Esophagus (tissue), 2 donors: Measurements from ENCODE around the gene MDM4. TPM values are rescaled to one million over a fixed set of nuclear protein-coding genes. Genes with fewer than 3 reads are reported as not detected.

Experiments
- H3K27ac ChIP-seq, 2 donors: one replicate each; pipeline ENCODE4 v1.5.1; 2013; ENCODE audit warnings: low read depth in 2 of 2, mild to moderate bottlenecking in 2 of 2, inconsistent platforms in 1 of 2, low read length in 1 of 2, moderate library complexity in 1 of 2
- H3K27me3 ChIP-seq, 2 donors: one replicate each; pipeline ENCODE4 v1.6.1; 2013; ENCODE audit warnings: low read length in 2 of 2, control low read depth in 1 of 2, mild to moderate bottlenecking in 1 of 2; ENCODE audit not compliant: insufficient read depth in 2 of 2, control insufficient read depth in 1 of 2
- H3K36me3 ChIP-seq, 2 donors: one replicate each; pipeline ENCODE4 v1.6.1; 2013; ENCODE audit warnings: low read length in 1 of 2; ENCODE audit not compliant: control insufficient read depth in 2 of 2, insufficient read depth in 2 of 2
- H3K4me1 ChIP-seq, 2 donors: one replicate each; pipeline ENCODE4 v1.6.1; 2013; ENCODE audit warnings: low read length in 1 of 2; ENCODE audit not compliant: control insufficient read depth in 2 of 2, insufficient read depth in 2 of 2
- H3K4me3 ChIP-seq, 2 donors: one replicate each; pipeline ENCODE4 v1.5.1; 2013; ENCODE audit warnings: low read length in 2 of 2, mild to moderate bottlenecking in 2 of 2, low read depth in 1 of 2, moderate library complexity in 1 of 2
- H3K9me3 ChIP-seq, 2 donors: one replicate each; pipeline ENCODE4 v1.6.1; 2013; ENCODE audit warnings: mild to moderate bottlenecking in 2 of 2, low read depth in 1 of 2, low read length in 1 of 2, moderate library complexity in 1 of 2; ENCODE audit not compliant: control insufficient read depth in 2 of 2, insufficient read depth in 1 of 2
- WGBS, 2 donors: extraction: QIAGEN DNeasy Blood & Tissue Kit; methylation state at CpG; one replicate each; pipeline ENCODE4 v1.1.7; 2013; 5-methylcytosine and 5-hydroxymethylcytosine counted together
- polyA plus RNA-seq, 2 donors: library from polyadenylated mRNA; stranded (reverse); fragments of 200-250 nt; gene quantifications; one replicate each; pipeline ENCODE4 v1.2.3, GENCODE V29; 2013
- donor health status: healthy with polysubstance abuse.
- donor health status: Bipolar disorder and iron deficiency.

The MDM4 gene
- polyA plus RNA-seq, 2 donors, result 4.0 to 14.0 TPM

DNA sequence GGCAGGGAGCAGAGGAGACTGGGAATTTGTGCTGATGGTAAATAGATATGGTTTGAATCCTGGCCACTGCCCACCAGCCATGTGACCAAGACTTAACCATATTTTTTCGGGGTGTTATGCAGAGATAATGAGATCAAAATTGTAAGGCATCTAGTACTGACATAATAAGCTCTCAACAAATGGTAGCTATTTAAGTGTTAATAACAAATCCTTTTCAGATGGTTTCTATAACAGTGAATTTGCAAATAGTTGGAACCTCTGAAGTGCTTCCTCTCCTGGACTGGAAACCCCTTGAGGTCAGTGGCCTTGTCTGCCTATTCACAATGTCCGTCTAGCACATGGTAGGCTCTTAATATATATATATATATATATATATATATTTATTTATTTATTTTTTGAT is 64.7 kb downstream of the MDM4 start:
- H3K4me1 ChIP-seq, result peaks cover 0 to 11% of the 10 kb centered on the region in 2 donors
- H3K36me3 ChIP-seq, result no peaks in the 10 kb centered on the region
- no peak overlapping the region for H3K4me3 ChIP-seq
- H3K9me3 ChIP-seq, result peaks cover 0 to 3% of the 10 kb centered on the region in 2 donors
- H3K27me3 ChIP-seq, result no peaks in the 10 kb centered on the region
- WGBS, 2 donors, result 80 to 87% methylated on average over 2 of the region's 2 CpGs
- H3K27ac ChIP-seq, result no peak overlapping the region

DNA sequence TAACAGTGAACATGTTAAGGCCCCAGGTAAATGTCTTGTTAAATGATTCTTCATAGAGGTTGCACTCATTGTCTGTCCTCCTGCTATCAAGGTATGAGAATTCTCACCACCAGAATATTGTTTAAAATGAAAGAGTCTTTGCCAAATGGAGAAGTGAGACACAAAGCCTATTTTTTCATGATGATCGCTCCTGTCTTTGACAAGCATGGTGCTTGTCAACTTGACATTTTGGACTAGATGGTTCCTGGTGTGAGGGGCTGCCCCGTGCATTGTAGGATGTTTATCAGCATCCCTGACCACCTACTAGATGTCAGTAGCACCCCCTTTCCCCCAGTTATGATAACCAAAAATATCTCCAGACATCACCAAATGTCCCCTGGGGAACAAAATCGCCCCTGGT is 65.6 kb downstream of the MDM4 start:
- WGBS, 2 donors, result 94 to 96% methylated on average over 3 of the region's 3 CpGs
- H3K4me3 ChIP-seq, result no peak overlapping the region
- no peaks in the 10 kb centered on the region for H3K27me3 ChIP-seq
- no peaks in the 10 kb centered on the region for H3K36me3 ChIP-seq
- peaks cover 0 to 7% of the 10 kb centered on the region in 2 donors for H3K4me1 ChIP-seq
- H3K9me3 ChIP-seq, result peaks cover 0 to 3% of the 10 kb centered on the region in 2 donors
- H3K27ac ChIP-seq, result no peak overlapping the region

DNA sequence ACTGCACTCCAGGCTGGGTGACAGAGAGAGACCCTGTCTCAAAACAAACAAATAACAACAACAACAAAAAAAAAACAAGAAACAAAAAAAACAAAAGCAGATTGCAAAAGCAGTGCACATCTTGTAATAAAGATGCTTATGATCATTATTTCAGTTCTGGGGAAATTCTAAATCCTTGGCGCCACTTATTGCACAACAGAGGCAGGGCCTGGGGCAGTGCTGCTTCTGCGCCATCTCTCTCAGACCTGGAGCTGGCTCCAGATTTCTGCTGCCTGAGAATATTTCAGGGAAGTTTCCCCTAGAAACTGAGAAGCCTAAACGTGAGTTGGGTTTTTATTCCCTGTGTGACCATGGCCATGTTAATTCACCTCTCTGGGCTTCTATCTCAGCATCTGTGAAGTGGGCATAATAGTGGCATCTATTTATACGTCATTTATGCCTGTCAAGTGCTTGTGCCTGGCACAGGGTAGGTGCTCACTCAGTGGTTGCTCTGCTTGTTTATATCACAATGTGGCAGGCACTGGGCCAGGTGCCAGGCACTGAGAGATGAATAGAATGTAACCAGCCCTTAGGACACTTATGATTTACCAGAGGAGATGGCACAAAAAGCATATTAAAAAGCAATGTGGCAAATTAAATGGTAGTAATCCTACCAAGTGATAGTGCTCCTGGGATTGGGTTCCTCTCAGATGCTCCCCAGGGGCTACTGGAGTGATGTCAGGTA is 67.9 kb downstream of the MDM4 start:
- 55 to 62% methylated on average over 4 of the region's 4 CpGs for WGBS, 2 donors

DNA sequence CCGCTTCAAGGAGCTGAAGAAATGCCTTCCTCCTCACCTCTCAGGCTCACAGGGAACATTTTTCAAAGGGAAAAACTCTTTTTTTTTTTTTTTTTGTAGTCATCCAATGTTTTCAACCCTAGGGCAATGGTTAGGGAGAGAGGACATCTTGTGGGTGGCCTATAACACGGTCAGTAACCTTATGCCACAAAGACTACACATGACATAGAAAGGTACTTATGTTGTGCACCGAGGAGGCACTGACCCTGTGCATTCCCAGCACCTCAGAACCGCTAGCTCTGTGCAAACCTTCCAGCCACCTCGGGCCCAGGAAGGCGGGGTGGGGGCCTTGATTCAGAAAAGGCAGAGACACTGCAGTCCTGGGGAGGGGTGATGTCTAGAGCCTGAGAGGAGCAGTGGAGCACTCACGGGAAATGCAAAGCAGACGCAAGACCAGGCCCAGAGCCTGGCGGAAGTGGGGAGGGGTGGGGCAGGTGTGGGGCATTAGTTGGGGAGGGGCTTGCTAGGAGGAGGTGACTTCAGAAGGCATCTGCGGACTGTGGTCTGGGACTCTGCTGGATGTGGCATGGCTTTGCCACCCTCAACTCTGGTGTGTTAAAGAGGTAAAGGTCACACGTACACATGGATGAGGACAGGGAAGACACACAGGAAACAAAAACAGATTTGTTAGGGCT is 68.6 kb downstream of the MDM4 start:
- no peaks in the 10 kb centered on the region for H3K36me3 ChIP-seq
- H3K27ac ChIP-seq, result no peak overlapping the region
- no peaks in the 10 kb centered on the region for H3K27me3 ChIP-seq
- WGBS, 2 donors, result 76 to 80% methylated on average over 11 of the region's 11 CpGs
- H3K4me1 ChIP-seq, result peaks cover 0 to 3% of the 10 kb centered on the region in 2 donors
- no peak overlapping the region for H3K4me3 ChIP-seq
- H3K9me3 ChIP-seq, result peaks cover 0 to 3% of the 10 kb centered on the region in 2 donors

More for the DNA sequence above, 67.9 kb downstream of the MDM4 start:
- Histone ChIP-seq H3K27me3 (no peaks in the 10 kb centered on the region), H3K27ac (no peak overlapping the region), H3K4me3 (no peak overlapping the region), H3K36me3 (no peaks in the 10 kb centered on the region), H3K9me3 (peaks cover 0 to 3% of the 10 kb centered on the region in 2 donors), H3K4me1 (peaks cover 0 to 4% of the 10 kb centered on the region in 2 donors)

DNA sequence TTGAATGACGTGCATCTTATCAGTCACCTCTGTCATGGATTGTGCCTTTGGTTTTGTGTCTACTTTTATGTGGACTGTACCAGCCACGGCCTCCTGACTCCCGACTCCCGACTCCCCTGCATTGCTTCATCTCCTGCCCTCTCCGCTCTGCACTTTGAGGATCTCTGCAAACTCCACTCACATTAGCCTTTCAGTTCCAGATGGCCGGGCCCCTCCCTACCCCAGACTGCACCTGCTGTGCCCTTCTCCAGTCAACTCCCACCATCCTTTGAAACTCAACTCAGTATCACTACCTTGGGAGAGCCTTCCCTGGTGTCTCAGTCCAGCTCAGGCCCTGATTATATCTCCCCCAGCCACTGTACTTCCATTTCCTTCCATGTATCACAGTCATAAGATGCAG is 71.4 kb downstream of the MDM4 start:
- Histone ChIP-seq H3K27me3 (no peaks in the 10 kb centered on the region), H3K36me3 (no peaks in the 10 kb centered on the region), H3K27ac (no peak overlapping the region), H3K4me3 (no peak overlapping the region), H3K4me1 (peaks cover 0 to 5% of the 10 kb centered on the region in 2 donors), H3K9me3 (peaks cover 0 to 3% of the 10 kb centered on the region in 2 donors)
- WGBS, 2 donors, result 90 to 92% methylated on average over 6 of the region's 6 CpGs

DNA sequence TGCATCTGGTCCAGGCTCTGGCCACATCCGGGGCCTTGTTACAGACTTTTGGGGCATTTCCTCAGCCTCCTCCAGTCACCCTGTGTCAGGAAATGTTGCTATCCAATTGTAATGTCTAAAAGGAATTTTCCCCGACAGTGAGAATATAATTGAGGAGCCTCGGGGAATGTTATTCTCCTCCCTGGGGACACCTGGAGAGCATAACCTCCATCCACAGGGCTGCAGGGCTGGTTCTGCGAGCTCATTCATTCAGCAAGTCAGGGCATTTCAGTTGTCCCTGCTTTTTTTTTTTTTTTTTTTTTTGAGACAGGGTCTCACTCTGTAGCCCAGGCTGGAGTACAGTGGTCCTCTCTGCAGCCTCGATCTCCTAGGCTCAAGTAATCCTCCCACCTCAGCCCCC is 72.6 kb downstream of the MDM4 start:
- WGBS, 2 donors, result 61 to 73% methylated on average over 5 of the region's 5 CpGs

DNA sequence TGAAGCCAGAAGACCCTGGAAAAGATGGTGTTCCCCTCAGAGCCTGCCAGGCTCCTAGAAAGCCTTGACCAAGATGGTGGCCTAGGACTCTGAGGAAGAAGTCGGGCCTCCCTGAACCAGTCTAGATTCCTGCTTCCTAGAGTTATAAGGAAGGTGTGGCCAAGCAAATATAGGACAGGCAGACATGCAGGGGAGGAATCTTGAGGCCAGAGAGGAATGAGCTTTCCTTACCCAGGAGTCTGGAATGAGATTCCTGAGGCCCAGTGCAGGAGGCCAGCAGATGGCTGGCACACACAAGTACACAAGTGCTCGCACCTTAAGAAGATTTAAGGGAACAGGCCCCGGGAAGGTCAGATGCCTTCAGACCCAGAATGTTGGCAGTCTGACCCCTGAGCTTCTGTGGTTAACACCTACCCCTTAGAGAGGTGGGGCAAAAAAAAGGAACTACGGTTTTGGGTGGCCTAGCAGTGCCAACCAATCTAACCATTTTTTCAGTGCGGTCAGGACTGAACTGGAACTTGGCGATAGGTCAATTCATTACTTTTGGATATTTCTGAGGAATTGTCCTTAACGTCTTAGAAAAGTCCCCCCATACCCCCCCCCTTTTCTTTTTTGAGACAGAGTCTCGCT is 73.3 kb downstream of the MDM4 start:
- no peak overlapping the region for H3K27ac ChIP-seq
- peaks cover 0 to 5% of the 10 kb centered on the region in 2 donors for H3K4me1 ChIP-seq
- no peaks in the 10 kb centered on the region for H3K36me3 ChIP-seq
- 87 to 88% methylated on average over 8 of the region's 8 CpGs for WGBS, 2 donors
- no peaks in the 10 kb centered on the region for H3K27me3 ChIP-seq
- no peaks in the 10 kb centered on the region for H3K9me3 ChIP-seq
- no peak overlapping the region for H3K4me3 ChIP-seq

More for the DNA sequence above, 72.6 kb downstream of the MDM4 start:
- Histone ChIP-seq H3K27me3 (no peaks in the 10 kb centered on the region), H3K4me1 (peaks cover 0 to 5% of the 10 kb centered on the region in 2 donors), H3K9me3 (no peaks in the 10 kb centered on the region), H3K36me3 (no peaks in the 10 kb centered on the region), H3K27ac (no peak overlapping the region), H3K4me3 (no peak overlapping the region)

DNA sequence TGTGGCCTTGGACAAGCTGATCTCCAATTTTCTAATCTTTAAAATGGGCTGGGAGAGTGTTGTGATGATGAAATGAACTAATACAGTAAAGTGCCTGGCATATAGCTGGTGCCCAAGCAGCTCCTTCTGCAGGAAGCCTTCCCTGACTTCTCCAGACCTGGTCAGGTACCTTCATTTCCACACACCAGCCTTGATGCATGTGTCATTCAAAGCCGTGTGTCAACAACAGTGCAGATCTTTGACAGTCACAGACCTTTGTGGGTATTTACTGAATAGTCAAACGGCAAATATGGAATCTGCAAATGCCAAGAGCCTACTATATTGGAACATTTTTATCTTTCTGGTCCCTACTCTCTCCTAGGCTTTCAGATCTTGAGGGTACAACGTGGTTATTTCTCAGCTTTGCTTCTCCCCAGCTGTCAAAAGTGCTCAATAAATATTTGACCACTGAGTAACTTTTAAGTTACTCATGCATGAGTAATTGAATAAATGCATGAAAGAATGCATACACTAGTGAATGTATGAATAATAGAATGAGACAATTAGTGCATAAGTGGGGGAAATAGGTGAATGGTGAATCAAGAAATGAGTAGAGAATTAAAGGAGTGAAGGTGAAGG is 75.4 kb downstream of the MDM4 start:
- no peaks in the 10 kb centered on the region for H3K27me3 ChIP-seq
- WGBS, 2 donors, result 47 to 53% methylated on average over 3 of the region's 3 CpGs
- H3K36me3 ChIP-seq, result no peaks in the 10 kb centered on the region
- H3K27ac ChIP-seq, result no peak overlapping the region
- no peaks in the 10 kb centered on the region for H3K9me3 ChIP-seq
- no peak overlapping the region for H3K4me3 ChIP-seq
- peaks cover 0 to 5% of the 10 kb centered on the region in 2 donors for H3K4me1 ChIP-seq

DNA sequence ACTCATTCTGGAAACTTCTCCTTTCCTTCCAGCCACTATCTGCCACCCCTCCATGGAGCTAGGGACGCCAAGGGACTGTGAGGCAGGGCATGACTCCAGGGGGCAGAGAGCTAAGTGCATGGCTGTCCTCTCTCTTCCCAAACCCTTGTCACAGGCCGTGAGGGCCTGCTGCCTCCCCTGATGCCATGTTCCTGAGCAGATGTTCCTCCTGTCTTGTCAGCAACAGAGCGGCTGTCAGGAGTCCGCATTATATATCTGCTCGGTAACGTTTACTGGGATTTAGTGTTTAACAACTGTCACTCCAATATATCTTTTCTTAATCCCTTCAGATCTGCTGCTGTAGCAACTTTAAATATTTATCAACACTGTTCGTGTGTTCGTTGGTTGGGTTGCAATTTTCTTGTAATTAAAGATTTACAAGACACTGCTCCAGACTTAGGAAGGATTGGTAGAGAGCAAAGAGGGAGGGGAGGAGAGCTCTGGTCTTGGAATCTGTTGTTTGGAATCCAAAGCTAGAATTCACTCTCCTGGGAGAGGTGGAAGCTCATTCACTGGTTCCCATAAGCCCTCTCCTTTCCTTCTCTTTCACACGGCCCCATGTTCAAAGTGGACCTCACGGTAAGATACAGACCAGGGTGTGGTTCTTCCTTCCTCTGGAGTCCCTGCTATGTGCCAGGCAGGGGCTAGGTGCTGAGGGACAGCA is 76.2 kb downstream of the MDM4 start:
- H3K9me3 ChIP-seq, result no peaks in the 10 kb centered on the region
- no peaks in the 10 kb centered on the region for H3K27me3 ChIP-seq
- H3K36me3 ChIP-seq, result no peaks in the 10 kb centered on the region
- H3K4me1 ChIP-seq, result peaks cover 0 to 5% of the 10 kb centered on the region in 2 donors
- 44 to 55% methylated on average over 10 of the region's 10 CpGs for WGBS, 2 donors
- no peak overlapping the region for H3K4me3 ChIP-seq
- H3K27ac ChIP-seq, result no peak overlapping the region
